H9 (cell line): ENCODE results near the gene OGDH. TPM values are rescaled to one million over a fixed set of nuclear protein-coding genes. Genes with fewer than 3 reads are reported as not detected.

Source experiments
- DNase-seq: peaks from one replicate; pipeline ENCODE4 v3.0.0-alpha.2; 2017
- H2AFZ ChIP-seq: one replicate; pipeline ENCODE4 v1.6.1; 2013; ENCODE audit warnings: mild to moderate bottlenecking, low read length, control low read depth, moderate library complexity
- H2AK5ac ChIP-seq: 2 replicates; pipeline ENCODE4 v1.6.1; 2013; ENCODE audit warnings: low read length, control low read depth, mixed read lengths; ENCODE audit not compliant: insufficient read length
- H2BK120ac ChIP-seq: one replicate; pipeline ENCODE4 v1.6.1; 2013; ENCODE audit warnings: low read depth, mild to moderate bottlenecking, low read length, control low read depth, inconsistent platforms; ENCODE audit not compliant: poor library complexity, severe bottlenecking
- H2BK12ac ChIP-seq: 2 replicates; pipeline ENCODE4 v1.6.1; 2013; ENCODE audit warnings: low read length, control low read depth, mixed read lengths, low read depth; ENCODE audit not compliant: insufficient read length
- H2BK15ac ChIP-seq: 2 replicates; pipeline ENCODE4 v1.6.1; 2013; ENCODE audit warnings: low read depth, low read length, control low read depth
- H2BK20ac ChIP-seq: one replicate; pipeline ENCODE4 v1.6.1; 2013; ENCODE audit warnings: low read depth, mild to moderate bottlenecking, low read length, control low read depth, inconsistent platforms; ENCODE audit not compliant: poor library complexity, severe bottlenecking
- H2BK5ac ChIP-seq: 2 replicates; pipeline ENCODE4 v1.6.1; 2013; ENCODE audit warnings: low read length, control low read depth, mixed read lengths; ENCODE audit not compliant: insufficient read length
- H3K14ac ChIP-seq: 2 replicates; pipeline ENCODE4 v1.6.1; 2013; ENCODE audit warnings: low read length, control low read depth; ENCODE audit not compliant: insufficient read depth
- H3K18ac ChIP-seq: 2 replicates; pipeline ENCODE4 v1.6.1; 2013; ENCODE audit warnings: low read depth, mild to moderate bottlenecking, mixed read lengths, low read length, control low read depth; ENCODE audit not compliant: insufficient read length
- H3K23ac ChIP-seq: 2 replicates; pipeline ENCODE4 v1.6.1; 2013; ENCODE audit warnings: low read length, control low read depth, mixed read lengths, low read depth; ENCODE audit not compliant: insufficient read length
- H3K23me2 ChIP-seq: 2 replicates; pipeline ENCODE4 v1.6.1; 2013; ENCODE audit warnings: low read depth, mild to moderate bottlenecking, mixed read lengths, low read length, control low read depth; ENCODE audit not compliant: insufficient read length, poor library complexity, severe bottlenecking
- H3K27ac ChIP-seq: 2 replicates; pipeline ENCODE4 v1.5.1; 2013; ENCODE audit warnings: low read length, control low read depth, mixed read lengths, low read depth; ENCODE audit not compliant: insufficient read length
- H3K27me3 ChIP-seq: 2 replicates; pipeline ENCODE4 v1.6.1; 2013; ENCODE audit warnings: low read length, control low read depth, inconsistent platforms; ENCODE audit not compliant: insufficient read depth
- H3K4ac ChIP-seq: 2 replicates; pipeline ENCODE4 v1.6.1; 2013; ENCODE audit warnings: low read depth, mild to moderate bottlenecking, control low read depth, inconsistent platforms, low read length, moderate library complexity
- H3K4me1 ChIP-seq: 2 replicates; pipeline ENCODE4 v1.6.1; 2013; ENCODE audit warnings: low read length, control low read depth, inconsistent platforms; ENCODE audit not compliant: insufficient read depth
- H3K4me2 ChIP-seq: 2 replicates; pipeline ENCODE4 v1.6.1; 2013; ENCODE audit warnings: low read length, control low read depth, mixed read lengths; ENCODE audit not compliant: insufficient read length, insufficient read depth
- H3K56ac ChIP-seq: 2 replicates; pipeline ENCODE4 v1.6.1; 2013; ENCODE audit warnings: low read depth, mild to moderate bottlenecking, mixed read lengths, low read length, control low read depth; ENCODE audit not compliant: insufficient read length
- H3K79me1 ChIP-seq: 2 replicates; pipeline ENCODE4 v1.6.1; 2013; ENCODE audit warnings: low read depth, mild to moderate bottlenecking, moderate library complexity, low read length, control low read depth, inconsistent platforms; ENCODE audit not compliant: insufficient read depth, poor library complexity, severe bottlenecking
- H3K79me2 ChIP-seq: 2 replicates; pipeline ENCODE4 v1.6.1; 2013; ENCODE audit warnings: low read length, control low read depth, inconsistent platforms; ENCODE audit not compliant: insufficient read depth
- H3K9ac ChIP-seq: 2 replicates; pipeline ENCODE4 v1.6.1; 2013; ENCODE audit warnings: low read length, control low read depth, mixed read lengths; ENCODE audit not compliant: insufficient read length; ENCODE audit errors: extremely low read depth
- H3K9me3 ChIP-seq: one replicate; pipeline ENCODE4 v1.6.1; 2013; ENCODE audit warnings: low read depth, low read length, inconsistent platforms; ENCODE audit not compliant: control insufficient read depth
- H3T11ph ChIP-seq: one replicate; pipeline ENCODE4 v1.6.1; 2013; ENCODE audit warnings: mild to moderate bottlenecking, low read length, control low read depth, inconsistent platforms
- H4K20me1 ChIP-seq: one replicate; pipeline ENCODE4 v1.6.1; 2013; ENCODE audit not compliant: control insufficient read depth, insufficient read length, insufficient read depth
- H4K5ac ChIP-seq: 2 replicates; pipeline ENCODE4 v1.6.1; 2013; ENCODE audit warnings: low read depth, mild to moderate bottlenecking, mixed read lengths, low read length, control low read depth; ENCODE audit not compliant: insufficient read length
- H4K8ac ChIP-seq: replicated peaks from 2 replicates; pipeline ENCODE4 v1.6.1; 2013; ENCODE audit warnings: low read length, control low read depth, mixed read lengths, low read depth; ENCODE audit not compliant: insufficient read length
- H4K91ac ChIP-seq: 2 replicates; pipeline ENCODE4 v1.6.1; 2013; ENCODE audit warnings: low read depth, mild to moderate bottlenecking, moderate library complexity, mixed read lengths, low read length, control low read depth; ENCODE audit not compliant: insufficient read length
- H3K27ac Mint-ChIP-seq, 3 experiments: 2 replicates in 2 of 3; 3 replicates in 1 of 3; pipeline ENCODE4 v1.8.0; 2020 to 2021; ENCODE audit warnings: mixed read lengths in 3 of 3, mild to moderate bottlenecking in 1 of 3, moderate library complexity in 1 of 3
- H3K27me3 Mint-ChIP-seq: 2 replicates; pipeline ENCODE4 v1.8.0; 2021; ENCODE audit warnings: low read depth, mild to moderate bottlenecking, moderate library complexity, mixed read lengths
- H3K36me3 Mint-ChIP-seq, 3 experiments: 2 replicates in 2 of 3; 3 replicates in 1 of 3; pipeline ENCODE4 v1.8.0; 2020 to 2021; ENCODE audit warnings: low read depth in 3 of 3, mixed read lengths in 3 of 3; ENCODE audit not compliant: insufficient read depth in 1 of 3
- H3K4me1 Mint-ChIP-seq, 2 experiments: 2 replicates each; pipeline ENCODE4 v1.8.0; 2020; ENCODE audit warnings: mixed read lengths in 2 of 2
- H3K4me3 Mint-ChIP-seq, 2 experiments: 2 replicates in 1 of 2; 3 replicates in 1 of 2; pipeline ENCODE4 v1.8.0; 2020 to 2021; ENCODE audit warnings: mild to moderate bottlenecking in 2 of 2, mixed read lengths in 2 of 2, moderate library complexity in 1 of 2
- H3K9me3 Mint-ChIP-seq, 2 experiments: 2 replicates in 1 of 2; 3 replicates in 1 of 2; pipeline ENCODE4 v1.8.0; 2020; ENCODE audit warnings: mild to moderate bottlenecking in 2 of 2, mixed read lengths in 2 of 2, moderate library complexity in 1 of 2
- WGBS: extraction: QIAGEN DNeasy Blood & Tissue Kit; methylation state at CpG from one replicate; pipeline ENCODE4 v1.1.7; 2013; ENCODE audit warnings: missing lambda C conversion rate, low lambda C conversion rate, mixed read lengths; ENCODE audit not compliant: insufficient read length; ENCODE audit errors: extremely low coverage; 5-methylcytosine and 5-hydroxymethylcytosine counted together
- total RNA-seq: library from RNA; stranded (reverse); gene quantifications from 2 replicates; pipeline ENCODE4 v1.2.1, GENCODE V29; 2021
- TF ChIP-seq, protein P1 (sequence below): fragments of 200-600 bp; sonication (generic); conservative IDR thresholded peaks from 3 replicates; pipeline ENCODE4 v1.8.0; 2021; ENCODE audit warnings: antibody characterized with exemption, mild to moderate bottlenecking

The OGDH gene
- total RNA-seq, 1 experiment from 2014 or later: 77.3 TPM

DNA sequence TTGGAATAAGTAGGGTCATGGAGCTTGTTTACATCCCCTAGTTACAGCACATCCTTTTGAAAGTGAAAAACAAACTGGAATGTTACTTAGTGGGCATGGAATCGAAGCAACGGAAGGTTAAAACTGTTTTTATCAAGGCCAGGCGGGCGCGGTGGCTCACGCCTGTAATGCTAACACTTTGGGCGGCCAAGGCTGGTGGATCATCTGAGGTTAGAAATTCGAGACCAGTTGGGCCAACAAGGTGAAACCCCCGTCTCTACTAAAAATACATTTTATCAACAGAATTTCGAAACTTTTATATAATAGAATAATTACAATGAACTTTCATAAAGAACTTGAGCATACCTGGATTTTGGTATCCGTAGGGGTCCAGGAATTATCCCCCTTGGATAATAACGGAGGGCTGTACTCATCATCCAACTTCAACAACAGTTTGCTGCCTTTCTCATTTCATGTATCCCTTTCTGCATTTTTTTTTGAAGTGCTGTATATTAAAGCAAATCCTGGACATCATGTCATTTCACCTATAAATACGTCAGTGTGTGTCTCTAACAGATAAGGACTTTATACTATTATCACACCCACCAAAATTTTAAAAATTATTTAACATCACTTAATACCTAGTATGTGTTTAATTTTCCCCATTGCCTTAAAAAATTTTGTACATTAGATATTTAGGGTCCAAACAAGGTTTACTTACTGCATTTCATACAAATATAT is 23.1 kb upstream of the OGDH start:
- Histone ChIP-seq H2AFZ (no peak overlapping the region), H3K23me2 (peaks cover 6% of the 10 kb centered on the region), H2BK20ac (no peak overlapping the region), H3K14ac (no peak overlapping the region), H3K27me3 (no peaks in the 10 kb centered on the region), H3K18ac (no peak overlapping the region), H3K27ac (no peak overlapping the region), H3K23ac (no peak overlapping the region), H3K4ac (no peak overlapping the region), H3K79me1 (no peaks in the 10 kb centered on the region), H2BK120ac (no peak overlapping the region), H3K9ac (no peak overlapping the region), H4K8ac (no peak overlapping the region), H4K91ac (no peak overlapping the region), H3T11ph (no peak overlapping the region), H3K4me2 (peak overlapping the region; percentile 59), H3K56ac (no peak overlapping the region), H2BK5ac (no peak overlapping the region), H3K4me1 (peaks cover 4% of the 10 kb centered on the region; the same call in 1 of the 2 replicates), H2BK12ac (no peak overlapping the region), H4K20me1 (no peaks in the 10 kb centered on the region), H3K9me3 (no peaks in the 10 kb centered on the region), H2BK15ac (no peak overlapping the region), H4K5ac (no peak overlapping the region), H3K79me2 (peaks cover 2% of the 10 kb centered on the region; the same call in 1 of the 2 replicates), H2AK5ac (no peak overlapping the region)
- Mint-ChIP-seq H3K4me1 (peaks cover 9 to 13% of the 10 kb centered on the region in 2 experiments), H3K27ac (peak overlapping the region in 2 of 3 experiments; percentile 97; a peak in 3 of 7 replicates), H3K9me3 (no peaks in the 10 kb centered on the region), H3K4me3 (peak overlapping the region; percentile 83 to 91), H3K36me3 (peaks cover 18 to 26% (median 25%) of the 10 kb centered on the region in 3 experiments; a peak in 6 of 7 replicates), H3K27me3 (no peaks in the 10 kb centered on the region; the same call in none of the 2 replicates)
- no CpG with 5 or more reads among the region's 13 CpGs for WGBS
- no peak for DNase-seq
- TF ChIP-seq, protein P1, sequence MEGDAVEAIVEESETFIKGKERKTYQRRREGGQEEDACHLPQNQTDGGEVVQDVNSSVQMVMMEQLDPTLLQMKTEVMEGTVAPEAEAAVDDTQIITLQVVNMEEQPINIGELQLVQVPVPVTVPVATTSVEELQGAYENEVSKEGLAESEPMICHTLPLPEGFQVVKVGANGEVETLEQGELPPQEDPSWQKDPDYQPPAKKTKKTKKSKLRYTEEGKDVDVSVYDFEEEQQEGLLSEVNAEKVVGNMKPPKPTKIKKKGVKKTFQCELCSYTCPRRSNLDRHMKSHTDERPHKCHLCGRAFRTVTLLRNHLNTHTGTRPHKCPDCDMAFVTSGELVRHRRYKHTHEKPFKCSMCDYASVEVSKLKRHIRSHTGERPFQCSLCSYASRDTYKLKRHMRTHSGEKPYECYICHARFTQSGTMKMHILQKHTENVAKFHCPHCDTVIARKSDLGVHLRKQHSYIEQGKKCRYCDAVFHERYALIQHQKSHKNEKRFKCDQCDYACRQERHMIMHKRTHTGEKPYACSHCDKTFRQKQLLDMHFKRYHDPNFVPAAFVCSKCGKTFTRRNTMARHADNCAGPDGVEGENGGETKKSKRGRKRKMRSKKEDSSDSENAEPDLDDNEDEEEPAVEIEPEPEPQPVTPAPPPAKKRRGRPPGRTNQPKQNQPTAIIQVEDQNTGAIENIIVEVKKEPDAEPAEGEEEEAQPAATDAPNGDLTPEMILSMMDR: no peak
